ENCODE measurements around the gene TMEM123. TPM values are rescaled to one million over a fixed set of nuclear protein-coding genes. Genes with fewer than 3 reads are reported as not detected.

Gene TMEM123
- total RNA-seq, 1 experiment from 2014 or later = 116 TPM

- no peak for TF ChIP-seq USF2 (CRISPR knock-in tag; IDR thresholded peaks at IDR 0.05)
These were observed 32.6 kb upstream of the TMEM123 start (continued) for GRCh38 chr11:102485095-102485722.

GRCh38 chr11:102482433-102482832 is 29.9 kb upstream of the TMEM123 start:
- ATAC-seq (no peak), DNase-seq (ENCODE audit: low spot score) (no peak)
- no peaks in the 10 kb centered on the region for H3K36me3 Mint-ChIP-seq
- H3K27ac Mint-ChIP-seq = no peak overlapping the region
- TF ChIP-seq ZBTB21 (CRISPR knock-in tag; IDR thresholded peaks at IDR 0.05; ENCODE audit: borderline replicate concordance) = no peak
- no peak for TF ChIP-seq ATF1 (CRISPR knock-in tag; IDR thresholded peaks at IDR 0.05)
- TF ChIP-seq STAT6 (CRISPR knock-in tag; conservative IDR thresholded peaks at IDR 0.05; ENCODE audit: low read depth) = no peak
- no peak for TF ChIP-seq E2F5 (CRISPR knock-in tag; IDR thresholded peaks at IDR 0.05)
- TF ChIP-seq MLX (CRISPR knock-in tag; IDR thresholded peaks at IDR 0.05) = no peak
- TF ChIP-seq CBFB (CRISPR knock-in tag; IDR thresholded peaks at IDR 0.05; ENCODE audit: low read depth) = no peak
- no peak for TF ChIP-seq NR1H2 (CRISPR knock-in tag; IDR thresholded peaks at IDR 0.05)
- TF ChIP-seq ZNF263 (CRISPR knock-in tag; IDR thresholded peaks at IDR 0.05; ENCODE audit: low read depth) = no peak
- TF ChIP-seq AR (CRISPR knock-in tag; IDR thresholded peaks at IDR 0.05) = no peak
- TF ChIP-seq TP53 (CRISPR knock-in tag; IDR thresholded peaks at IDR 0.05) = no peak
- TF ChIP-seq GRHL2 (CRISPR knock-in tag; IDR thresholded peaks at IDR 0.05; ENCODE audit: insufficient replicate concordance, severe bottlenecking) = no peak
- TF ChIP-seq SOX15 (CRISPR knock-in tag; IDR thresholded peaks at IDR 0.05) = no peak
- no peak overlapping the region for H3K4me3 Mint-ChIP-seq
- no peaks in the 10 kb centered on the region for H3K9me3 Mint-ChIP-seq
- ChIA-PET CTCF (no interaction called here), POLR2A (no interaction called here)
- peaks cover 16% of the 10 kb centered on the region for H3K4me1 Mint-ChIP-seq
- no peaks in the 10 kb centered on the region for H3K27me3 Mint-ChIP-seq (ENCODE audit: low read depth)

GRCh38 chr11:102479733-102480132 is 27.2 kb upstream of the TMEM123 start:
- Mint-ChIP-seq H3K4me1 (peaks cover 26% of the 10 kb centered on the region), H3K27ac (no peak overlapping the region), H3K36me3 (no peaks in the 10 kb centered on the region), H3K4me3 (no peak overlapping the region), H3K9me3 (no peaks in the 10 kb centered on the region), H3K27me3 (ENCODE audit: low read depth) (no peaks in the 10 kb centered on the region)
- ChIA-PET POLR2A (interaction anchor here (0.6 kb wide), 1 partner anchor 1803 kb away, joined by 3 read pairs; no protein-coding TSS in a partner anchor), CTCF (interaction anchor here (1.0 kb wide), 2 partner anchors 138 to 187 kb away, joined by 4 to 5 read pairs; no protein-coding TSS in a partner anchor)
- no peak for ATAC-seq
- DNase-seq (ENCODE audit: low spot score) = no peak
- no peak for TF ChIP-seq ZNF671 (CRISPR knock-in tag; IDR thresholded peaks at IDR 0.05)
- TF ChIP-seq PRDM15 (CRISPR knock-in tag; IDR thresholded peaks at IDR 0.05) = no peak
- no peak for TF ChIP-seq MAX (CRISPR knock-in tag; IDR thresholded peaks at IDR 0.05)
- TF ChIP-seq ERG (CRISPR knock-in tag; IDR thresholded peaks at IDR 0.05) = no peak
- no peak for TF ChIP-seq E2F5 (CRISPR knock-in tag; IDR thresholded peaks at IDR 0.05)
- no peak for TF ChIP-seq SMAD3 (CRISPR knock-in tag; IDR thresholded peaks at IDR 0.05; ENCODE audit: borderline replicate concordance)
